Fibroblast of lung (primary cell): ENCODE measurements around the gene SLC2A1. TPM values are rescaled to one million over a fixed set of nuclear protein-coding genes. Genes with fewer than 3 reads are reported as not detected.

ENCODE experiments used
- DNase-seq, 2 donors: peaks; one replicate each; pipeline versions ENCODE4 v3.0.0 to v3.0.0-alpha.2; 2010; ENCODE audit warnings: low read depth in 2 of 2
- H2AFZ ChIP-seq: 2 replicates; pipeline ENCODE4 v1.5.1; 2012; ENCODE audit warnings: low read length, control low read depth, inconsistent platforms
- H3K27ac ChIP-seq: 2 replicates; pipeline ENCODE4 v1.5.1; 2011; ENCODE audit warnings: low read length, control low read depth; ENCODE audit not compliant: insufficient read depth
- H3K27me3 ChIP-seq: 2 replicates; pipeline ENCODE4 v1.5.1; 2011; ENCODE audit warnings: mild to moderate bottlenecking, low read length; ENCODE audit not compliant: control insufficient read depth, insufficient read depth
- H3K36me3 ChIP-seq: 2 replicates; pipeline ENCODE4 v1.5.1; 2011; ENCODE audit warnings: low read length; ENCODE audit not compliant: control insufficient read depth, insufficient read depth
- H3K4me1 ChIP-seq: 2 replicates; pipeline ENCODE4 v1.5.1; 2011; ENCODE audit warnings: low read length; ENCODE audit not compliant: control insufficient read depth, insufficient read depth; ENCODE audit errors: extremely low read depth
- H3K4me2 ChIP-seq: 2 replicates; pipeline ENCODE4 v1.5.1; 2011; ENCODE audit warnings: low read length, control low read depth; ENCODE audit not compliant: insufficient read depth; ENCODE audit errors: extremely low read depth
- H3K4me3 ChIP-seq, 4 experiments: fragments of 200-600 bp in 1 of 4; sonication (generic) in 1 of 4; replicated peaks in 1 of 4; 2 replicates each; pipeline ENCODE4 v1.5.1; 2011 to 2016; ENCODE audit warnings: low read length in 4 of 4, low read depth in 3 of 4, mild to moderate bottlenecking in 3 of 4, control low read depth in 2 of 4, inconsistent platforms in 1 of 4, mixed read lengths in 1 of 4; ENCODE audit not compliant: insufficient read depth in 1 of 4; ENCODE audit errors: control extremely low read depth in 1 of 4
- H3K79me2 ChIP-seq: 2 replicates; pipeline ENCODE4 v1.5.1; 2012; ENCODE audit warnings: mild to moderate bottlenecking, low read length, inconsistent platforms; ENCODE audit not compliant: control insufficient read depth, insufficient read depth
- H3K9ac ChIP-seq: 2 replicates; pipeline ENCODE4 v1.5.1; 2011; ENCODE audit warnings: mild to moderate bottlenecking, low read length, control low read depth; ENCODE audit not compliant: insufficient read depth
- H3K9me3 ChIP-seq: 2 replicates; pipeline ENCODE4 v1.5.1; 2012; ENCODE audit warnings: low read depth, low read length; ENCODE audit not compliant: control insufficient read depth, insufficient read depth
- H4K20me1 ChIP-seq: 2 replicates; pipeline ENCODE4 v1.5.1; 2011; ENCODE audit warnings: low read length; ENCODE audit not compliant: control insufficient read depth, insufficient read depth; ENCODE audit errors: extremely low read depth
- EZH2 ChIP-seq: IDR thresholded peaks from 2 replicates; pipeline ENCODE4 v1.5.1; 2012; ENCODE audit warnings: low read length, control low read depth, mild to moderate bottlenecking; ENCODE audit errors: missing control alignments
- polyA plus RNA-seq, 2 donors: library from polyadenylated mRNA; depleted of rRNA in 1 of 2; stranded (reverse) in 1 of 2; unstranded in 1 of 2; fragments of >200 nt; gene quantifications; 2 replicates each; pipeline ENCODE4 v1.2.1, GENCODE V29; 2011 to 2012; ENCODE audit warnings: missing spikeins in 1 of 2
- total RNA-seq: library from RNA; depleted of rRNA; stranded (reverse); fragments of >200 nt; gene quantifications from 2 replicates; pipeline ENCODE4 v1.2.1, GENCODE V29; 2014
- TF ChIP-seq, protein P1 (sequence below), 2 donors: IDR thresholded peaks in 1 of 2; conservative IDR thresholded peaks in 1 of 2; 1 replicate in 1 of 2; 2 replicates in 1 of 2; pipeline ENCODE4 v1.5.1; 2011 to 2012; ENCODE audit warnings: low read length in 2 of 2, control low read depth in 1 of 2, inconsistent platforms in 1 of 2, low read depth in 1 of 2, mild to moderate bottlenecking in 1 of 2

SLC2A1 gene
- total and polyA plus RNA-seq, 2 donors (not counting 1 experiment from before 2014, with no cell fraction given) = 29.9 to 56.5 TPM

GRCh38 chr1:42981871-42982270 is 23.2 kb upstream of the SLC2A1 start:
- no peak overlapping the region for H3K9ac ChIP-seq
- H3K27me3 ChIP-seq = no peaks in the 10 kb centered on the region
- no peak overlapping the region for H3K27ac ChIP-seq
- no peaks in the 10 kb centered on the region for H3K36me3 ChIP-seq
- no peaks in the 10 kb centered on the region for H3K79me2 ChIP-seq
- TF ChIP-seq, protein P1, sequence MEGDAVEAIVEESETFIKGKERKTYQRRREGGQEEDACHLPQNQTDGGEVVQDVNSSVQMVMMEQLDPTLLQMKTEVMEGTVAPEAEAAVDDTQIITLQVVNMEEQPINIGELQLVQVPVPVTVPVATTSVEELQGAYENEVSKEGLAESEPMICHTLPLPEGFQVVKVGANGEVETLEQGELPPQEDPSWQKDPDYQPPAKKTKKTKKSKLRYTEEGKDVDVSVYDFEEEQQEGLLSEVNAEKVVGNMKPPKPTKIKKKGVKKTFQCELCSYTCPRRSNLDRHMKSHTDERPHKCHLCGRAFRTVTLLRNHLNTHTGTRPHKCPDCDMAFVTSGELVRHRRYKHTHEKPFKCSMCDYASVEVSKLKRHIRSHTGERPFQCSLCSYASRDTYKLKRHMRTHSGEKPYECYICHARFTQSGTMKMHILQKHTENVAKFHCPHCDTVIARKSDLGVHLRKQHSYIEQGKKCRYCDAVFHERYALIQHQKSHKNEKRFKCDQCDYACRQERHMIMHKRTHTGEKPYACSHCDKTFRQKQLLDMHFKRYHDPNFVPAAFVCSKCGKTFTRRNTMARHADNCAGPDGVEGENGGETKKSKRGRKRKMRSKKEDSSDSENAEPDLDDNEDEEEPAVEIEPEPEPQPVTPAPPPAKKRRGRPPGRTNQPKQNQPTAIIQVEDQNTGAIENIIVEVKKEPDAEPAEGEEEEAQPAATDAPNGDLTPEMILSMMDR (conservative IDR thresholded peaks at IDR 0.05 in 1 of 2, IDR thresholded peaks at IDR 0.05 in 1 of 2; ENCODE audit: low read depth in 1 of 2, low read length in 2 of 2) = no peak
- no peak for TF ChIP-seq EZH2
- H2AFZ ChIP-seq = no peak overlapping the region
- no peaks in the 10 kb centered on the region for H4K20me1 ChIP-seq
- no peak overlapping the region for H3K4me3 ChIP-seq
- no peak overlapping the region for H3K4me2 ChIP-seq
- H3K4me1 ChIP-seq = no peaks in the 10 kb centered on the region
- no peaks in the 10 kb centered on the region for H3K9me3 ChIP-seq
- DNase-seq = no peak

GRCh38 chr1:42981255-42981805 is 22.7 kb upstream of the SLC2A1 start:
- no peak for TF ChIP-seq EZH2
- TF ChIP-seq, protein P1 (conservative IDR thresholded peaks at IDR 0.05 in 1 of 2, IDR thresholded peaks at IDR 0.05 in 1 of 2; ENCODE audit: low read depth in 1 of 2, low read length in 2 of 2) = no peak
- no peak overlapping the region for H3K9ac ChIP-seq
- H3K4me3 ChIP-seq = no peak overlapping the region
- no peak for DNase-seq
- H3K4me2 ChIP-seq = no peak overlapping the region
- no peak overlapping the region for H2AFZ ChIP-seq
- H3K4me1 ChIP-seq = no peaks in the 10 kb centered on the region
- no peaks in the 10 kb centered on the region for H3K27me3 ChIP-seq
- H3K36me3 ChIP-seq = no peaks in the 10 kb centered on the region
- no peaks in the 10 kb centered on the region for H3K79me2 ChIP-seq
- no peaks in the 10 kb centered on the region for H4K20me1 ChIP-seq
- no peak overlapping the region for H3K27ac ChIP-seq
- H3K9me3 ChIP-seq = no peaks in the 10 kb centered on the region

DNA sequence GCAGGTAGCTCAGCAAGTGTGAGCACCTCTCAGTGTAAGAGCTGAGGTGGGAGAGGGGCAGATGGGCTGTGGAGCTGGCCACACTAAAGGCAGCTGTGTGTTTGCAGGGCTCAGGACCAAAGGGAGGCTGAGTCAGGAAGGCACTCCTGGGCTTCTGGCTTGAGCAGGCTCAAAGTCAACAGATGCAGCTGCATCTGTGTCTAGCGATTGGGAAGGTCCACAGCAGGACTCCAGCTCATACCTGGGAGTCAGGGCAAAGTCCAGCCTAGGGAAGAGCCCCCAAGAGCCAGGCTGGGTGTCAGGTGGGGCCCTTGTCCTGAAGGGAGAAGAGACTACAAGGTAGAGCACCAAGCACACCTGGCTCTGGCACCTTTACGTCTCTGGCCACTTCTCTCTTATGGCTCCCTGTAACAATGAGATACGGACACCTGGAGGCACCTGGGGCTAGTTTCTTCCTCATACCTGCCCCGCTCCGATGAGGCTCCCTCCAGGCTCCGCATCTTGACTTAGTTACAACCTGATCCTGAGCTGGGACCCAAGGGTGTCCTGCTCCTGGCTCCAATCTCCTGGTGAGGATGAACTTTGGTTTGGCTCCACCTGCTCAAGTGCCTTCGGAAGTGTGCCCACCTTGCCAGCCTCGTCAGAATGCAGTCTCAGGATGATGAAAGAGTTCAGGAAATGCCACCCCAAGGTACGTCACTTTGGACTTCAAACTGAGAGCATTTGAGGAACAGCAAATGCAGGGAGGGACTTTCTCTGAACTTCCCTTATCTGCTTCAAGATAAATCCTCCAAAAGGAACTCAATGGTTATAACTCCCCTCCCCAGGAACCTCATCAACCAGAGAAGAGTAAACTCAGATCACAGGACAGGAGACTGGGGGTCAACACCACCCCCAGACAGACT is 21.5 kb upstream of the SLC2A1 start:
- H3K4me2 ChIP-seq = no peak overlapping the region
- DNase-seq = no peak
- no peak overlapping the region for H3K27ac ChIP-seq
- H2AFZ ChIP-seq = no peak overlapping the region
- no peaks in the 10 kb centered on the region for H3K36me3 ChIP-seq
- no peak overlapping the region for H3K9ac ChIP-seq
- H3K79me2 ChIP-seq = no peaks in the 10 kb centered on the region
- no peak overlapping the region for H3K4me3 ChIP-seq
- H3K4me1 ChIP-seq = no peaks in the 10 kb centered on the region
- no peaks in the 10 kb centered on the region for H4K20me1 ChIP-seq
- H3K27me3 ChIP-seq = no peaks in the 10 kb centered on the region
- TF ChIP-seq, protein P1 (conservative IDR thresholded peaks at IDR 0.05 in 1 of 2, IDR thresholded peaks at IDR 0.05 in 1 of 2; ENCODE audit: low read depth in 1 of 2, low read length in 2 of 2) = no peak
- no peak for TF ChIP-seq EZH2
- H3K9me3 ChIP-seq = no peaks in the 10 kb centered on the region
